HEK293T (cell line): ENCODE results near the gene EFL1.

ENCODE experiments used
- CTCF ChIA-PET: fragments of 350-600 bp; formaldehyde crosslinking; extraction: SDS; loops from one replicate; lab custom pipeline; 2021; ENCODE audit warnings: antibody characterized with exemption, inconsistent platforms; lab: Yijun Ruan, JAX
- POLR2A ChIA-PET: fragments of 350-600 bp; formaldehyde crosslinking; extraction: SDS; loops from one replicate; lab custom pipeline; 2020; ENCODE audit warnings: antibody characterized with exemption, inconsistent platforms; lab: Yijun Ruan, JAX
- DNase-seq: peaks from one replicate; pipeline ENCODE4 v3.0.0; 2012; ENCODE audit warnings: mixed read lengths; ENCODE audit errors: extremely low spot score
- ARNT ChIP-seq: fragments of 450-650 bp; IDR thresholded peaks from 2 replicates; pipeline ENCODE4 v1.6.1; 2017; ENCODE audit warnings: mild to moderate bottlenecking
- BHLHE40 ChIP-seq: fragments of 450-650 bp; IDR thresholded peaks from 2 replicates; pipeline ENCODE4 v1.6.1; 2016; ENCODE audit warnings: mild to moderate bottlenecking, moderate library complexity, borderline replicate concordance
- CTBP1 ChIP-seq: fragments of 450-650 bp; IDR thresholded peaks from 2 replicates; pipeline ENCODE4 v1.6.1; 2016; ENCODE audit warnings: borderline replicate concordance
- ELF4 ChIP-seq: fragments of 450-650 bp; IDR thresholded peaks from 2 replicates; pipeline ENCODE4 v1.6.1; 2017; ENCODE audit warnings: antibody characterized with exemption
- FOXA1 ChIP-seq: fragments of 450-650 bp; IDR thresholded peaks from 2 replicates; pipeline ENCODE4 v1.6.1; 2016; ENCODE audit warnings: mild to moderate bottlenecking
- FOXK2 ChIP-seq: fragments of 450-650 bp; IDR thresholded peaks from 2 replicates; pipeline ENCODE4 v1.6.1; 2016; ENCODE audit warnings: mild to moderate bottlenecking
- FOXM1 ChIP-seq: fragments of 450-650 bp; IDR thresholded peaks from 2 replicates; pipeline ENCODE4 v1.6.1; 2017; ENCODE audit warnings: mild to moderate bottlenecking, borderline replicate concordance
- HDGF ChIP-seq: fragments of 450-650 bp; IDR thresholded peaks from 2 replicates; pipeline ENCODE4 v1.6.1; 2017; ENCODE audit warnings: antibody characterized with exemption, borderline replicate concordance
- L3MBTL2 ChIP-seq: fragments of 450-650 bp; conservative IDR thresholded peaks from 2 replicates; pipeline ENCODE4 v1.6.1; 2016; ENCODE audit warnings: mild to moderate bottlenecking
- LEF1 ChIP-seq: fragments of 450-650 bp; IDR thresholded peaks from 2 replicates; pipeline ENCODE4 v1.6.1; 2017; ENCODE audit warnings: mild to moderate bottlenecking, borderline replicate concordance
- NFRKB ChIP-seq: fragments of 450-650 bp; IDR thresholded peaks from 2 replicates; pipeline ENCODE4 v1.6.1; 2016; ENCODE audit warnings: mild to moderate bottlenecking, moderate library complexity
- PKNOX1 ChIP-seq: fragments of 450-650 bp; IDR thresholded peaks from 2 replicates; pipeline ENCODE4 v1.6.1; 2016
- SP1 ChIP-seq: fragments of 450-650 bp; IDR thresholded peaks from 2 replicates; pipeline ENCODE4 v1.6.1; 2017
- SUZ12 ChIP-seq: fragments of 450-650 bp; IDR thresholded peaks from 2 replicates; pipeline ENCODE4 v1.6.1; 2016; ENCODE audit warnings: mild to moderate bottlenecking
- TARDBP ChIP-seq: fragments of 450-650 bp; IDR thresholded peaks from 2 replicates; pipeline ENCODE4 v1.6.1; 2016
- ZNF384 ChIP-seq: fragments of 450-650 bp; IDR thresholded peaks from 2 replicates; pipeline ENCODE4 v1.6.1; 2016

The EFL1 gene

GRCh38 chr15:82143390-82144385, 118.8 kb downstream of the EFL1 start:
- POLR2A ChIA-PET, result interaction anchor here (1.1 kb wide), 1 partner anchor 35 kb away, joined by 3 read pairs; no protein-coding TSS in a partner anchor
- DNase-seq, result no peak
- CTCF ChIA-PET, result no interaction called here
- no peak for TF ChIP-seq L3MBTL2
- no peak for TF ChIP-seq SP1
- TF ChIP-seq CTBP1, result no peak
- TF ChIP-seq HDGF, result no peak
- no peak for TF ChIP-seq FOXK2
- no peak for TF ChIP-seq NFRKB
- no peak for TF ChIP-seq LEF1
- no peak for TF ChIP-seq ELF4
- TF ChIP-seq TARDBP, result no peak
- no peak for TF ChIP-seq PKNOX1
- TF ChIP-seq SUZ12, result no peak
- no peak for TF ChIP-seq FOXA1

GRCh38 chr15:82140886-82141285, 121.6 kb downstream of the EFL1 start:
- DNase-seq, result no peak
- TF ChIP-seq PKNOX1 (no peak), ARNT (no peak), LEF1 (no peak), FOXA1 (no peak), L3MBTL2 (no peak), ELF4 (no peak), ZNF384 (no peak), CTBP1 (no peak), NFRKB (no peak), FOXK2 (no peak), BHLHE40 (no peak), HDGF (no peak)
- CTCF ChIA-PET, result interaction anchor here (1.2 to 1.3 kb wide), 2 partner anchors 9 to 33 kb away, joined by 4 to 7 read pairs; no protein-coding TSS in a partner anchor
- POLR2A ChIA-PET, result no interaction called here

- peak; percentile 56 for DNase-seq
- TF ChIP-seq NFRKB, result no peak
- TF ChIP-seq CTBP1, result no peak
- TF ChIP-seq FOXM1, result no peak
- no peak for TF ChIP-seq SUZ12
- TF ChIP-seq FOXA1, result no peak
- TF ChIP-seq ARNT, result no peak
- TF ChIP-seq LEF1, result no peak
- no peak for TF ChIP-seq ELF4
- TF ChIP-seq BHLHE40, result no peak
- TF ChIP-seq TARDBP, result no peak
- TF ChIP-seq L3MBTL2, result no peak
- TF ChIP-seq FOXK2, result no peak
- no peak for TF ChIP-seq SP1
- CTCF ChIA-PET, result interaction anchor here (0.7 to 1.3 kb wide), 7 partner anchors 8 to 32 kb away, joined by 3 to 7 read pairs (median 4); no protein-coding TSS in a partner anchor
- POLR2A ChIA-PET, result no interaction called here
Measured at GRCh38 chr15:82139823-82140268, 122.7 kb downstream of the EFL1 start.

GRCh38 chr15:82138306-82138705, 124.2 kb downstream of the EFL1 start:
- no peak for DNase-seq
- POLR2A ChIA-PET, result no interaction called here
- CTCF ChIA-PET, result no interaction called here
- no peak for TF ChIP-seq TARDBP
- no peak for TF ChIP-seq SP1
- no peak for TF ChIP-seq FOXA1
- no peak for TF ChIP-seq HDGF
- no peak for TF ChIP-seq ARNT
- TF ChIP-seq FOXK2, result no peak
- no peak for TF ChIP-seq ZNF384
- no peak for TF ChIP-seq L3MBTL2
- no peak for TF ChIP-seq CTBP1

GRCh38 chr15:82137261-82137660, 125.3 kb downstream of the EFL1 start:
- POLR2A ChIA-PET, result no interaction called here

GRCh38 chr15:82136120-82136519, 126.4 kb downstream of the EFL1 start:
- POLR2A ChIA-PET, result no interaction called here
- TF ChIP-seq ELF4 (no peak), BHLHE40 (no peak), TARDBP (no peak), CTBP1 (no peak), ZNF384 (no peak), HDGF (no peak), PKNOX1 (no peak), L3MBTL2 (no peak), FOXM1 (no peak), FOXA1 (no peak), ARNT (no peak)
- CTCF ChIA-PET, result interaction anchor here (2.5 kb wide), 1 partner anchor 28 kb away, joined by 12 read pairs; no protein-coding TSS in a partner anchor
- DNase-seq, result no peak

More at GRCh38 chr15:82137261-82137660, 125.3 kb downstream of the EFL1 start:
- TF ChIP-seq SUZ12 (no peak), L3MBTL2 (no peak)
- DNase-seq, result no peak
- CTCF ChIA-PET, result no interaction called here
